ENCODE measurements around the gene PYGB.

Gene PYGB

DNA sequence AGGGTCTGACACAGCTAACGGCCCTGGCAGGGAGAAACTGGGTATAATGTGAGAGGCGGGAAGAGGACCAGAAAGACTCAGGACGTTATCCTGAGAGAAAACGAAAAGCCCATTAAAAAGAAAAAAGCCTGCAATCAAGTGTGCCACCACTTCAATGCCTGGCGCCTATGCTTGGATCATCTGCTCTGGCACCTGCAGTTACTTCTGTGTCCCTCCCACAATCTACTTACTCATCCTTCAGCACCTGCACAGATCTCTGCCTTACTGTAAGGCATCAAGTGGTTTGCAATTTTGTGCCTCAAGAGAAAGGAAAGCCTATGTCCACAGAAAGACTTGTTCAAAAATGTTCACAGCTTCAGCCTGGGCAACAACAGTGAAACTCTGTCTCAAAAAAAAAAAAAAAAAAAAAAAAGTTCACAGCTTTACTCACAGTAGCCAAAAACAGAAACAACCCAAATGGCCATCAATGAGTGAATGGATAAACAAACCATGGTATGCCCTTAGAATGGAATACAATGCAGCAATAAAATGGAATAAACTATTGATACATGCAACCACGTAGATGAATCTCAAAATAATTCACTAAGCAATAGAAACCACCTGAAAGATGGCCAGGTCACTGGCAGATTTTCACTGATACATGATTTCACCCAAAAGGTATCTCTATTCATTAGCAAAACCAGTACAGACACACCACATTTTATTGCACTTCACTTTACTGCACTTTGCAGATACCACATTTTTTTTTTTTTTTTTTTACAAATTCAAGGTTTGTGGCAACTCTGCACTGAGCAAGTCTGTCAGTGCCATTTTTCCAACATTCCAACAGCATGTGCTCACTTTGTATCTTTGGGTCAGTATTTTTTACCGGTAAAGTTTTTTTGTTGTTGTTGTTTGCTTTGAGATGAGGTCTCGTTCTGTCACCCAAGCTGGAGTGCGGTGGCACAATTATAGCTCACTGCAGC, 94.1 kb downstream of the PYGB start:
- no peak for DNase-seq

DNA sequence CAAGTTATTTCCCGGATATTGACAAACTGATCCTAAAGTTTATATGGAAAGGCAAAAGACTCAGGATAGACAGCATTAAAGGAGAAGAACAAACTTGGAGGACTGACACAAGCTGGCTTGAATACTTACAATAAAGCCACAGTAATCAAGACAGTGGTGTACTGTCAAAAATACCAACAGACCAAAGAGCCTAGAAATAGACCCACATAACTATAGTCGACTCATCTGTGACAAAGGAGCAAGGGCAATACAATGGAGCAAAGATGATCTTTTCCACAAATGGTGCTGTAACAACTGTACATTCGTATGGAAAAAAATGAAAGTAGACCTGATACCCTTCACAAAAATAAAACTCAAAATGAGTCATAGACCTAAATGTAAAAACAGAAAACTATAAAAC, 96.7 kb downstream of the PYGB start:
- DNase-seq: no peak

DNA sequence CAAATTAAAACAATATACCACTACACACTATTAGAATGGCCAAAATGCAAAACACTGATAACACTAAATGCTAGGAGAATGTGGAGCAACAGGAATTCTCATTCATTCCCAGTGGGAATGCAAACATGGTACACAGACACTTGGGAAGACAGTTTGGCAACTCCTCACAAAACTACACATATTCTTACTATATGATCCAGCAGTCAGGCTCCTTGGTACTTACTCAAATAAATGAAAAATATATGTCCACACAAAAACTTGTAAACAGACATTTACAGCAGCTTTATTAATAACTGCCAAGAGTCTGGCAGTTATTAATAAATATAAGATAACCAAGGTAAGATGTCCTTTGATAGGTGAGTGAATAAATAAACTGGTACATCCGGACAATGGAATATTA, 97.8 kb downstream of the PYGB start:
- DNase-seq: no peak

DNA sequence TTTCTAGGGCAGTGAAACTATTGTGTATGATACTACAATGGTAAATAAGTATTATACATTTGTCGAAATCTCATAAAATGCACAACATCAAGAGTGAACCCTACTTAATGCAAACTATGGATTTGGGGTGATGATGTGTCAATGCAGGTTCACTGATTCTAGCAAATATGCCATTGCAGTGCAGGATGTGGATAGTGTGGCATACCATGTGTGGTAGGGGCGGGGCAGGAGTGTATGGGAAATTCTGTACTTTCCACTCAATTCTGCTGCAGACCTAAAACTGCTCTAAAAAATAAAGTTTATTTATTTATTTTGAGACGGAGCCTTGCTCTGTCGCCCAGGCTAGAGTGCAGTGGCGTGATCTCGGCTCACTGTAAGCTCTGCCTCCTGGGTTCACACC, 98.5 kb downstream of the PYGB start:
- DNase-seq: no peak
